ENCODE measurements around the gene BCL11A. TPM values are rescaled to one million over a fixed set of nuclear protein-coding genes. Genes with fewer than 3 reads are reported as not detected.

BCL11A gene
- total and polyA plus RNA-seq, 2 experiments from 2014 or later, result 57.5 to 77.6 TPM

DNA sequence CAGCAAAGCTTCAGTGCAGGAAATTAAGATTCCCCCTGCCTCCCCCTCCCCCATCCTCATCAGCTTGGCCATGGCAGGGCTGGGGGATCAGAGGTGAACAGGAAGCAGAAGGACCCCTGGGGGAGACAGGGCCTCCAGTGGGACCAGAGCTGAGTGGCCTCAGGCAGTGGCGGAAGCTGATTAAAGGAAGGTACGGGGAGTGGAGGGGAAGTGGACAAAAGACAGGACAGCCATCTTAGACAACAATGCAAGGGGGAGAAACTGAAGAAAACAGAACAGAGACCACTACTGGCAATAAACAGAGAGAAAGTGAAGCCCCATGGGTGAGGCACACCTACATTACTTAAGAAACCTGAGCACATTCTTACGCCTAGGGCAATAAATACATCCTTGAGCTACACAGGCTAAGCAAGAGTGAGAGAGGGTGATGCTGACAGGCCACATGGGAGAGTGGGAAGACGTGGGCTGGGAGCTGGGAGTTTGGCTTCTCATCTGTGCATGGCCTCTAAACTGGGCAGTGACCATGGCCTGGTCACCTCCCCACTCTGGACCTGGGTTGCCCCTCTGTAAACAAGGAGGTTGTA, 59.6 kb downstream of the BCL11A start (continued):
- TF ChIP-seq JUNB (IDR thresholded peaks at IDR 0.05; ENCODE audit: unreplicated experiment) (no peak), STAT1 (IDR thresholded peaks at IDR 0.05; ENCODE audit: unreplicated experiment) (no peak), POLR2AphosphoS5 (IDR thresholded peaks at IDR 0.05; ENCODE audit: low read depth) (no peak), CREB1 (CRISPR knock-in tag; IDR thresholded peaks at IDR 0.05; ENCODE audit: low read depth) (no peak), NANOG (IDR thresholded peaks at IDR 0.05; ENCODE audit: borderline replicate concordance) (no peak), EZH2 (IDR thresholded peaks at IDR 0.05; ENCODE audit: low read depth, unreplicated experiment) (no peak)
- TF ChIP-seq, protein P1, sequence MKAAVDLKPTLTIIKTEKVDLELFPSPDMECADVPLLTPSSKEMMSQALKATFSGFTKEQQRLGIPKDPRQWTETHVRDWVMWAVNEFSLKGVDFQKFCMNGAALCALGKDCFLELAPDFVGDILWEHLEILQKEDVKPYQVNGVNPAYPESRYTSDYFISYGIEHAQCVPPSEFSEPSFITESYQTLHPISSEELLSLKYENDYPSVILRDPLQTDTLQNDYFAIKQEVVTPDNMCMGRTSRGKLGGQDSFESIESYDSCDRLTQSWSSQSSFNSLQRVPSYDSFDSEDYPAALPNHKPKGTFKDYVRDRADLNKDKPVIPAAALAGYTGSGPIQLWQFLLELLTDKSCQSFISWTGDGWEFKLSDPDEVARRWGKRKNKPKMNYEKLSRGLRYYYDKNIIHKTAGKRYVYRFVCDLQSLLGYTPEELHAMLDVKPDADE (IDR thresholded peaks at IDR 0.05), result no peak

DNA sequence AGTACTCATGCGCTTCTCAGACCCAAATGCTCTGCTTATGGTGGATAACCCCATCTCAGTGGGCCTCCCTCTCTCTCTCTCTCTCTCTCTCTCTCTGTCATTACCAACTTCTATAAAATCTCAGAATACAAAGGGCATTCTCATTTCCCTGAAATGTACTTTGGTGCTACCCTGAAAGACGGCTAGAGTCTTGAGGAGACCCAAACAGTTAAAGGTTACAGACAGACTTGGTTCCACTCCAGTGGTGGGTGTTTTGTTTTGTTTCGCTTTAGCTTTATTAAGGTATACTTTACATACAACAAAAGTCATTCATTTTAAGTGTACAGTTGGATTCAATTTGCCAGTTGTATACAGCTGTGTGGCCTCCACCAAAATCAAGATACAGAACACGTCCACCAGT, 60.9 kb downstream of the BCL11A start:
- no peaks in the 10 kb centered on the region for H3K36me3 Mint-ChIP-seq (ENCODE audit: low read depth)
- H3K27me3 ChIP-seq (ENCODE audit: insufficient read depth), result no peaks in the 10 kb centered on the region
- TF ChIP-seq CREB1 (CRISPR knock-in tag; IDR thresholded peaks at IDR 0.05; ENCODE audit: low read depth) (no peak), POLR2AphosphoS5 (IDR thresholded peaks at IDR 0.05; ENCODE audit: low read depth) (no peak), EZH2phosphoT487 (IDR thresholded peaks at IDR 0.05; ENCODE audit: unreplicated experiment) (no peak), JUNB (IDR thresholded peaks at IDR 0.05; ENCODE audit: unreplicated experiment) (no peak), STAT1 (IDR thresholded peaks at IDR 0.05; ENCODE audit: unreplicated experiment) (no peak), NANOG (IDR thresholded peaks at IDR 0.05; ENCODE audit: borderline replicate concordance) (no peak)
- TF ChIP-seq, protein P1 (IDR thresholded peaks at IDR 0.05), result no peak
- TF ChIP-seq, protein P2, sequence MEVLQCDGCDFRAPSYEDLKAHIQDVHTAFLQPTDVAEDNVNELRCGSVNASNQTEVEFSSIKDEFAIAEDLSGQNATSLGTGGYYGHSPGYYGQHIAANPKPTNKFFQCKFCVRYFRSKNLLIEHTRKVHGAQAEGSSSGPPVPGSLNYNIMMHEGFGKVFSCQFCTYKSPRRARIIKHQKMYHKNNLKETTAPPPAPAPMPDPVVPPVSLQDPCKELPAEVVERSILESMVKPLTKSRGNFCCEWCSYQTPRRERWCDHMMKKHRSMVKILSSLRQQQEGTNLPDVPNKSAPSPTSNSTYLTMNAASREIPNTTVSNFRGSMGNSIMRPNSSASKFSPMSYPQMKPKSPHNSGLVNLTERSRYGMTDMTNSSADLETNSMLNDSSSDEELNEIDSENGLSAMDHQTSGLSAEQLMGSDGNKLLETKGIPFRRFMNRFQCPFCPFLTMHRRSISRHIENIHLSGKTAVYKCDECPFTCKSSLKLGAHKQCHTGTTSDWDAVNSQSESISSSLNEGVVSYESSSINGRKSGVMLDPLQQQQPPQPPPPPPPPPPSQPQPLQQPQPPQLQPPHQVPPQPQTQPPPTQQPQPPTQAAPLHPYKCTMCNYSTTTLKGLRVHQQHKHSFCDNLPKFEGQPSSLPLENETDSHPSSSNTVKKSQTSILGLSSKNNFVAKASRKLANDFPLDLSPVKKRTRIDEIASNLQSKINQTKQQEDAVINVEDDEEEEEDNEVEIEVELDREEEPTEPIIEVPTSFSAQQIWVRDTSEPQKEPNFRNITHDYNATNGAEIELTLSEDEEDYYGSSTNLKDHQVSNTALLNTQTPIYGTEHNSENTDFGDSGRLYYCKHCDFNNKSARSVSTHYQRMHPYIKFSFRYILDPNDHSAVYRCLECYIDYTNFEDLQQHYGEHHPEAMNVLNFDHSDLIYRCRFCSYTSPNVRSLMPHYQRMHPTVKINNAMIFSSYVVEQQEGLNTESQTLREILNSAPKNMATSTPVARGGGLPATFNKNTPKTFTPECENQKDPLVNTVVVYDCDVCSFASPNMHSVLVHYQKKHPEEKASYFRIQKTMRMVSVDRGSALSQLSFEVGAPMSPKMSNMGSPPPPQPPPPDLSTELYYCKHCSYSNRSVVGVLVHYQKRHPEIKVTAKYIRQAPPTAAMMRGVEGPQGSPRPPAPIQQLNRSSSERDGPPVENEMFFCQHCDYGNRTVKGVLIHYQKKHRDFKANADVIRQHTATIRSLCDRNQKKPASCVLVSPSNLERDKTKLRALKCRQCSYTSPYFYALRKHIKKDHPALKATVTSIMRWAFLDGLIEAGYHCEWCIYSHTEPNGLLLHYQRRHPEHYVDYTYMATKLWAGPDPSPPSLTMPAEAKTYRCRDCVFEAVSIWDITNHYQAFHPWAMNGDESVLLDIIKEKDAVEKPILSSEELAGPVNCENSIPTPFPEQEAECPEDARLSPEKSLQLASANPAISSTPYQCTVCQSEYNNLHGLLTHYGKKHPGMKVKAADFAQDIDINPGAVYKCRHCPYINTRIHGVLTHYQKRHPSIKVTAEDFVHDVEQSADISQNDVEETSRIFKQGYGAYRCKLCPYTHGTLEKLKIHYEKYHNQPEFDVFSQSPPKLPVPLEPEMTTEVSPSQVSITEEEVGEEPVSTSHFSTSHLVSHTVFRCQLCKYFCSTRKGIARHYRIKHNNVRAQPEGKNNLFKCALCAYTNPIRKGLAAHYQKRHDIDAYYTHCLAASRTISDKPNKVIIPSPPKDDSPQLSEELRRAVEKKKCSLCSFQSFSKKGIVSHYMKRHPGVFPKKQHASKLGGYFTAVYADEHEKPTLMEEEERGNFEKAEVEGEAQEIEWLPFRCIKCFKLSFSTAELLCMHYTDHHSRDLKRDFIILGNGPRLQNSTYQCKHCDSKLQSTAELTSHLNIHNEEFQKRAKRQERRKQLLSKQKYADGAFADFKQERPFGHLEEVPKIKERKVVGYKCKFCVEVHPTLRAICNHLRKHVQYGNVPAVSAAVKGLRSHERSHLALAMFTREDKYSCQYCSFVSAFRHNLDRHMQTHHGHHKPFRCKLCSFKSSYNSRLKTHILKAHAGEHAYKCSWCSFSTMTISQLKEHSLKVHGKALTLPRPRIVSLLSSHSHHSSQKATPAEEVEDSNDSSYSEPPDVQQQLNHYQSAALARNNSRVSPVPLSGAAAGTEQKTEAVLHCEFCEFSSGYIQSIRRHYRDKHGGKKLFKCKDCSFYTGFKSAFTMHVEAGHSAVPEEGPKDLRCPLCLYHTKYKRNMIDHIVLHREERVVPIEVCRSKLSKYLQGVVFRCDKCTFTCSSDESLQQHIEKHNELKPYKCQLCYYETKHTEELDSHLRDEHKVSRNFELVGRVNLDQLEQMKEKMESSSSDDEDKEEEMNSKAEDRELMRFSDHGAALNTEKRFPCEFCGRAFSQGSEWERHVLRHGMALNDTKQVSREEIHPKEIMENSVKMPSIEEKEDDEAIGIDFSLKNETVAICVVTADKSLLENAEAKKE (CRISPR knock-in tag; IDR thresholded peaks at IDR 0.05), result no peak
- TF ChIP-seq, protein P3, sequence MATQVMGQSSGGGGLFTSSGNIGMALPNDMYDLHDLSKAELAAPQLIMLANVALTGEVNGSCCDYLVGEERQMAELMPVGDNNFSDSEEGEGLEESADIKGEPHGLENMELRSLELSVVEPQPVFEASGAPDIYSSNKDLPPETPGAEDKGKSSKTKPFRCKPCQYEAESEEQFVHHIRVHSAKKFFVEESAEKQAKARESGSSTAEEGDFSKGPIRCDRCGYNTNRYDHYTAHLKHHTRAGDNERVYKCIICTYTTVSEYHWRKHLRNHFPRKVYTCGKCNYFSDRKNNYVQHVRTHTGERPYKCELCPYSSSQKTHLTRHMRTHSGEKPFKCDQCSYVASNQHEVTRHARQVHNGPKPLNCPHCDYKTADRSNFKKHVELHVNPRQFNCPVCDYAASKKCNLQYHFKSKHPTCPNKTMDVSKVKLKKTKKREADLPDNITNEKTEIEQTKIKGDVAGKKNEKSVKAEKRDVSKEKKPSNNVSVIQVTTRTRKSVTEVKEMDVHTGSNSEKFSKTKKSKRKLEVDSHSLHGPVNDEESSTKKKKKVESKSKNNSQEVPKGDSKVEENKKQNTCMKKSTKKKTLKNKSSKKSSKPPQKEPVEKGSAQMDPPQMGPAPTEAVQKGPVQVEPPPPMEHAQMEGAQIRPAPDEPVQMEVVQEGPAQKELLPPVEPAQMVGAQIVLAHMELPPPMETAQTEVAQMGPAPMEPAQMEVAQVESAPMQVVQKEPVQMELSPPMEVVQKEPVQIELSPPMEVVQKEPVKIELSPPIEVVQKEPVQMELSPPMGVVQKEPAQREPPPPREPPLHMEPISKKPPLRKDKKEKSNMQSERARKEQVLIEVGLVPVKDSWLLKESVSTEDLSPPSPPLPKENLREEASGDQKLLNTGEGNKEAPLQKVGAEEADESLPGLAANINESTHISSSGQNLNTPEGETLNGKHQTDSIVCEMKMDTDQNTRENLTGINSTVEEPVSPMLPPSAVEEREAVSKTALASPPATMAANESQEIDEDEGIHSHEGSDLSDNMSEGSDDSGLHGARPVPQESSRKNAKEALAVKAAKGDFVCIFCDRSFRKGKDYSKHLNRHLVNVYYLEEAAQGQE (IDR thresholded peaks at IDR 0.05; ENCODE audit: unreplicated experiment), result no peak

More for the DNA sequence above, 60.9 kb downstream of the BCL11A start:
- Mint-ChIP-seq H3K27me3 (ENCODE audit: insufficient read depth, low read depth, poor library complexity) (peaks cover 10% of the 10 kb centered on the region), H3K4me3 (no peak overlapping the region; the same call in 2 of the 3 replicates), H3K4me1 (peaks cover 72% of the 10 kb centered on the region), H3K27ac (no peak overlapping the region; the same call in 1 of the 2 replicates), H3K9me3 (no peaks in the 10 kb centered on the region)
- no peaks in the 10 kb centered on the region for H3K9me2 ChIP-seq (ENCODE audit: insufficient read depth)
- H3K4me1 ChIP-seq (ENCODE audit: insufficient read depth), result peaks cover 62% of the 10 kb centered on the region
- H3K4me2 ChIP-seq, result no peak overlapping the region
- no peak overlapping the region for H3K27ac ChIP-seq (ENCODE audit: low read depth)
- H3K4me3 ChIP-seq, result no peak overlapping the region
- peaks cover 56% of the 10 kb centered on the region for H4K20me1 ChIP-seq (replicated peaks; ENCODE audit: insufficient read depth)
- H3K79me2 ChIP-seq (replicated peaks; ENCODE audit: insufficient read depth), result peaks cover 98% of the 10 kb centered on the region
- no peaks in the 10 kb centered on the region for H3K36me3 ChIP-seq (ENCODE audit: insufficient read depth)
- no peak for DNase-seq (ENCODE audit: low spot score)
- no peaks in the 10 kb centered on the region for H3F3A ChIP-seq (replicated peaks; ENCODE audit: low read depth)
- H2AFZ ChIP-seq, result no peak overlapping the region
- ATAC-seq, result no peak

Measured in GM23338 (cell line).